Amygdala (tissue), 56 donors: ENCODE measurements around the gene C2CD4C.
"Not testable (repeated sequence)": the region's sequence is repeated elsewhere in the genome, so short reads cannot be mapped to it uniquely, and the experiment has no call there.

Experiments used
- DNase-seq, 56 donors: peaks; one replicate each; lab custom pipeline; 2025; lab: John Stamatoyannopoulos, UW

The C2CD4C gene

GRCh38 chr19:402786-403185 is 6.2 kb downstream of the C2CD4C start:
- DNase-seq = no peak

- no peak for DNase-seq
These were observed 7.0 kb downstream of the C2CD4C start for GRCh38 chr19:401866-402511.

DNA sequence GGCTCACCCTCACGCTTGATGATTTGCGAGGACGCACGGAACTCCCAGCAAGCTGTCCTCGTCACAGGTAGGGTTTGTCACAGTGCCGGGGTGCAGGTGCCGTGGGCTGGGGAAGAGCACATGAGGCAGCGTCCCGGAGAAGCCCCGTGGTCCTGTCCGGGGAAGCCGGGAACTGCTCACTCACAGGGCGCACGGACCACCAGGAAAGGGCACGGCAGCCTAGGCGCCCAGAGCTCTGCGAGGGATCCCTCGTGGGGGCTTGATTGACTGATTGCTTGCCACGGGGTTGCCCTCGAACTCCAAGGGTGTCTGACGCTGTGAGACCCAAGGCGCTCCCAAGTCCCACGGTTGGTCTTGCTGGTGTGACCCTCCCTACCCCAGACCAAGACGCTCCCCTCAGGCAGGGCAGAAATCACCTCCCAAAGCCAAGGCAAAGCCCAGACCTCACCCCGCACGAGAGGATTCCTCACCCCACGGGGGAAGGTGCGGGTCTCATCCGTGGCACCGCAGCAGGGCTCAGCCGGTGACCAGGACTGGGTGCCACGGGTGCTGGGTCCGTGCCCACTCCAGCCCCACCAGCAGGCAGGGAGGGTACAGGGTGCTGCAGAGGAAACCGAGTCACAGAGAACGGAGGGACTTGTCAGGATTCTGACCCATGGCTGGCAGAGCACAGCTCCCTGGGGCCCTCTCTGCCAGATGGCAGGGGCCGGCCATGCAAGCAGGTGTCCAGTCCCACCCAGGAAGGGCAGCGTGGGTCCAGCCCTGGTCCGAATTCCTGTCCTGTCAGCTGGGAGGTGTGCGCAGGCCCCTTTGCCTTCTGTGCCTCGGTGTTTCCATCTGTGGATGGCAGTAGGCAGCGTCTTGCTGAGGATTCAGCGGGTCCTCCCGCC is 7.7 kb downstream of the C2CD4C start:
- no peak for DNase-seq

GRCh38 chr19:399370-399769 is 9.6 kb downstream of the C2CD4C start:
- no peak for DNase-seq

DNA sequence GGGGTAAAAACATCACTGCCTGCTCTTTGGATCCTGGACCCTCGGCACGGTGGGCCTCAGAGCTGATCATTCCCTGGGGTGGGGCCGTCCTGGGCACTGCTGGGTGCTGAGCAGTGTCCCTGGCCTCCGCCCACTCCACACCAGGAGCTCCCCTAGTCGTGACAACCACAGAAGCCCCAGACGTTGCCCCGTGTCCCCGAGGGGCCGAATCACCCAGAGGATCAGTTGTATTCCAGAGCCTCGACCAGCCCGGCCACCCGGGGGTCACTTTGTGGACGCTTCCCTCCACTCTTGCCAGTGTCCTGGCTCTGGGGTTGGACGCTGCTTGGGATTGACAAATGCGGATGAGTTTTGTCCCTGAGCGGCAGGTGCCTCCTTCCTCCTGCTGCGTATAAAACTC is 10.2 kb downstream of the C2CD4C start:
- DNase-seq = no peak

GRCh38 chr19:397941-398706 is 10.8 kb downstream of the C2CD4C start:
- DNase-seq = no peak

DNA sequence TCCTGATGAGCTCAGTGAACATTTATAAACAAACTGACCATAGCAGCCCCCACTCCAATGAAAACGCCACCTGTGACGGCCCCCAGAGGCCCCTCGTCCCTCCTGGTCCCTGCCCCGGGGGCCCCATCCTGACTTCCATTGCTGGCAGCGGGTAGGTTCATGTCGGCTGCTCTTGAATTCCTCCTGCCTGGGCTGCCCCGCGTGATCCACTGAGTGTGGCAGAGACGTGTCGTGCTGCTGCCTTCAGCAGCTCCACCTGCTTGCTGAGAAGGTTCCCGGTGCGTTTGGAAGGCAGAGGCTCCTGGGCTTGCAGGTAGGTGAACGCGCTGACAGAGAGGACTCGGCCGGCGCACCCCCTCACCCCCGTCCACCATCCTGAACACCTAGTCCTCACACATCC is 11.6 kb downstream of the C2CD4C start:
- DNase-seq = no peak

DNA sequence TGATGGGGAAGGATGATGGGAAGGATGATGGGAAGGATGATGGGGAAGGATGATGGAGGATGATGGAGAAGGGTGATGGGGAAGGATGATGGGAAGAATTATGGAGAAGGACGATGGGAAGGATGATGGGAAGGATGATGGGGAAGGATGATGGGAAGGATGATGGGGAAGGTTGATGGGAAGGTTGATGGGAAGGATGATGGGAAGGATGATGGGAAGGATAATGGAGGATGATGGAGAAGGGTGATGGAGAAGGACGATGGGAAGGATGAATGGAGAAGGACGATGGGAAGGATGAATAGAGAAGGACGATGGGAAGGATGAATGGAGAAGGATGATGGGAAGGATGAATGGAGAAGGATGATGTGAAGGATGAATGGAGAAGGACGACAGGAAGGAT is 13.5 kb downstream of the C2CD4C start:
- DNase-seq = no peak

GRCh38 chr19:394857-395256 is 14.1 kb downstream of the C2CD4C start:
- DNase-seq = not testable (repeated sequence)

DNA sequence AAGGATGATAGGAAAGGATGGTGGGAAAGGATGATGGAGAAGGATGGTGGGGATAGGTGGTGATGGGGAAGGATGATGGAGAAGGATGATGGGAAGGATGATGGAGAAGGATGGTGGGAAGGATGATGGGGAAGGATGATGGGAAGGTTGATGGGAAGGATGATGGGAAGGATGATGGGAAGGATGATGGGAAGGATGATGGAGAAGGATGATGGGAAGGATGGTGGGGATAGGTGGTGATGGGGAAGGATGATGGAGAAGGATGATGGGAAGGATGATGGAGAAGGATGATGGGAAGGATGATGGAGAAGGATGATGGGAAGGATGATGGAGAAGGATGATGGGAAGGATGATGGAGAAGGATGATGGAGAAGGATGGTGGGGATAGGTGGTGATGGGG is 15.4 kb downstream of the C2CD4C start:
- DNase-seq = not testable (repeated sequence)

GRCh38 chr19:392375-392970 is 16.5 kb downstream of the C2CD4C start:
- DNase-seq = no peak

GRCh38 chr19:391726-392374 is 17.1 kb downstream of the C2CD4C start:
- no peak for DNase-seq

DNA sequence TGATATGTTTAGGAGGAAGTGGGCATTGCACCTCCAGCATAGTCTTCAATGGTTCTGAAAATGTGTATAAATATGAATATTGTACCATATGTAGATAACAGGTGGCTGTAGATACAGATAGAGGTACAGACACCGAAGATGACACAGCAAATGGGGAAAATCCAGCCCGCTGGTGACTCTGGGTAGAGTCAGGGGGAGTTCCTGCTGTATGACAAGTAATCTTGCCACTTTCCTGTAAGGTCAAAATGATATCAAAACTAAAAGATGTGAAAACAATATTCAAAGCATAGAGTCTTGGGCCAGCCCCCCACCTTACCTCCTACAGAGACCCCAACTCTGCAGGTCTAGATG is 17.8 kb downstream of the C2CD4C start:
- no peak for DNase-seq

GRCh38 chr19:390386-391206 is 18.4 kb downstream of the C2CD4C start:
- DNase-seq = no peak

DNA sequence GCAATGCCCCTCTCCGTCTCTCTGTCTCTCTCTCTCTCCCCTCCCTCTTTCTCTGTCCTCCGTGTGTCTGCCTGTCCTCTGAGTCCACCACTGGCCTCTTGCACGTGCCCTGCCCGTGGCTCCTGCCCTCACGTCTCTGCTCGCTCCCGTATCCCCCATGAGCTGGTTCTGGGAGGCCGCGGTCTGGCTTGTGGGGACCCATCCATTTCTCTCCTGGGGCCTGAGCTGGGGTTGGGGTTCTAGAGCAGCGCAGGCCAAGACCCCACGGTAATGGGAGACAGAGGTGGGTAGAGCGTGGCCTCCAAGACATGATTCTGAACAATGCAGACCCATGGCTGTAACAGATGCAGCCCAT is 19.0 kb downstream of the C2CD4C start:
- DNase-seq = no peak

DNA sequence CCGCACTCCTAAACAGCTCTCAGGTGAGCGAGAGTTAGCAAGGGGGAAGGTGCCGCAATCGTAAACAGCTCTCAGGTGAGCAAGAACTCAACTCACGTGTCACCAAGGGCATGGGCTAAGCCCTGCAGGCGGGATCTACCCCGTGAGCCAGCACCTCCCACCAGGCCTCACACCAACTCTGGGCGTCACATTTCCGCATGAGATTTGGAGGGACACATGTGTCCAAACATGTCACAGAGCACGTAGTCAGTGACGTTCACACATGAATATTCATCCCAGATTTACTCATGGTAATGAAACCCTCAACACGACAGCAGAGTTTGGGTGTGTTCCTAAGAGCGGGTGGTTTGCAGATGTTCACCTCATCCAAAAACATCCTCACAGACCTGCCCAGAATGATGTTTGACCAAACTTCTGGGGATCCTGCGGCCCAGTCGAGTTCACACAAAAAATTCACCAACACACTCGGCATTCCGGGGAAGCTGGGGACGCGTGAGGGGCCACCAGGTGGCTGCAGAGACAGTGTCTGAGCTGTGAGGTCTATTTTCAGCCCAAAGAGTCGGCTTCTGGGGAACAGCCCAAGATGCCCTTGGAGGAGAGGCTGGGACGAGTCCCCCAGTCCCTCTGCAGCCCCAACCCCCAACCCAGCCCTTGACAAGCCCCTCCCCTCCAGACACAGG is 19.6 kb downstream of the C2CD4C start:
- DNase-seq = no peak

- no peak for DNase-seq
These were observed 20.3 kb downstream of the C2CD4C start for GRCh38 chr19:388691-389090.

GRCh38 chr19:387777-388176 is 21.2 kb downstream of the C2CD4C start:
- DNase-seq = no peak

DNA sequence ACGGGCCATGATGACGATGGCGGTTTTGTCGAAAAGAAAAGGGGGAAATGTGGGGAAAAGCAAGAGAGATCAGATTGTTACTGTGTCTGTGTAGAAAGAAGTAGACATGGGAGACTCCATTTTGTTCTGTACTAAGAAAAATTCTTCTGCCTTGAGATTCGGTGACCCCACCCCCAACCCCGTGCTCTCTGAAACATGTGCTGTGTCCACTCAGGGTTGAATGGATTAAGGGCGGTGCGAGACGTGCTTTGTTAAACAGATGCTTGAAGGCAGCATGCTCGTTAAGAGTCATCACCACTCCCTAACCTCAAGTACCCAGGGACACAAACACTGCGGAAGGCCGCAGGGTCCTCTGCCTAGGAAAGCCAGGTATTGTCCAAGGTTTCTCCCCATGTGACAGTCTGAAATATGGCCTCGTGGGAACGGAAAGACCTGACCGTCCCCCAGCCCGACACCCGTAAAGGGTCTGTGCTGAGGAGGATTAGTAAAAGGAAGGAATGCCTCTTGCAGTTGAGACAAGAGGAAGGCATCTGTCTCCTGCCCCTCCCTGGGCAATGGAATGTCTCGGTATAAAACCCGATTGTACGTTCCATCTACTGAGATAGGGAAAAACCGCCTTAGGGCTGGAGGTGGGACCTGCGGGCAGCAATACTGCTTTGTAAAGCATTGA is 22.2 kb downstream of the C2CD4C start:
- DNase-seq = not testable (repeated sequence)
